ENCODE measurements around the gene ITGAL.

The ITGAL gene

DNA sequence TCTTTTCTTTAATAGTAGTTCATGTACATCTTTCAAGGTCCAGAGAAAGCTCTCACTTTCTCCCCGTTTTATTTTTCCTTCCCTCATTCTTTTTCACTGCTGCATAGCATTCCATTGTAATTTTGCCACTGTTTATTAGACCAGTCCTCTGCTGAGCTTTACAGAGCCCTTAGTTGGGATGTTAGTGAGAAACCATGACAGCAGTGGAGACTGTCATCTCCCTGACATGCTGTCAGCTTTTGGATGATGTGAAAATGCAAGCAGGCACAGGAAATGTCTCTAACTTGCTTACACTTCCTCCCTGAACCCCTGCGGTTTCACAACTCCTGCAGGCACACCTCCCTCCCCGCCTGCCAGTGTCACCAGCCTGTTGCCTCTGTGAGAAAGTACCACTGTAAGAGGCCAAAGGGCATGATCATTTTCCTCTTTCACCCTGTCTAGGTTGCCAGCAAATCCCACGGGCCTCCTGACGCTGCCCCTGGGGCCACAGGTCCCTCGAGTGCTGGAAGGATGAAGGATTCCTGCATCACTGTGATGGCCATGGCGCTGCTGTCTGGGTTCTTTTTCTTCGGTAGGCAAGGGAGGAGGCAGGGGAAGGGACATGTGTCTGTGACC is at the start of gene ITGAL:
ITGAL (plus strand) TSS at position 415 of the 615 bp plus-strand sequence; CDS start at position 511, 96 bp downstream.
- no peak within 1 kb of the TSS for H3K4me3 ChIP-seq (ENCODE audit: low read length)
- no peak for TF ChIP-seq CTCF (IDR thresholded peaks at IDR 0.05; ENCODE audit: insufficient read depth, low read depth, low read length, missing control alignments)
- peak; percentile 15 for DNase-seq (ENCODE audit: low read depth)

GRCh38 chr16:30428055-30428454 is 44.5 kb upstream of the ITGAL start:
- H3K4me3 ChIP-seq (ENCODE audit: low read length) = no peak overlapping the region
- TF ChIP-seq CTCF (IDR thresholded peaks at IDR 0.05; ENCODE audit: insufficient read depth, low read depth, low read length, missing control alignments) = no peak
- no peak for DNase-seq (ENCODE audit: low read depth)

- no peak for TF ChIP-seq CTCF (IDR thresholded peaks at IDR 0.05; ENCODE audit: insufficient read depth, low read depth, low read length, missing control alignments)
- DNase-seq (ENCODE audit: low read depth) = no peak
- peak overlapping the region; percentile 82 for H3K4me3 ChIP-seq (ENCODE audit: low read length)
Measured at GRCh38 chr16:30429418-30429677, 43.2 kb upstream of the ITGAL start.

GRCh38 chr16:30429678-30430427 is 42.7 kb upstream of the ITGAL start, which contains the start of gene DCTPP1:
Gene DCTPP1, minus strand, starts transcription at chr16:30430030. Its CDS starts 50 bp downstream, at chr16:30429980.
- TF ChIP-seq CTCF (IDR thresholded peaks at IDR 0.05; ENCODE audit: insufficient read depth, low read depth, low read length, missing control alignments) = peak; percentile 89
- H3K4me3 ChIP-seq (ENCODE audit: low read length) = peak within 1 kb of the TSS; percentile 82
- peak; percentile 100 for DNase-seq (ENCODE audit: low read depth)

GRCh38 chr16:30430428-30430970 is 42.0 kb upstream of the ITGAL start:
- no peak overlapping the region for H3K4me3 ChIP-seq (ENCODE audit: low read length)
- no peak for TF ChIP-seq CTCF (IDR thresholded peaks at IDR 0.05; ENCODE audit: insufficient read depth, low read depth, low read length, missing control alignments)
- DNase-seq (ENCODE audit: low read depth) = no peak

- H3K4me3 ChIP-seq (ENCODE audit: low read length) = no peak overlapping the region
- no peak for TF ChIP-seq CTCF (IDR thresholded peaks at IDR 0.05; ENCODE audit: insufficient read depth, low read depth, low read length, missing control alignments)
- DNase-seq (ENCODE audit: low read depth) = peak; percentile 67
Measured at GRCh38 chr16:30434852-30435251, 37.7 kb upstream of the ITGAL start.

All from epithelial cell of esophagus (primary cell).